ENCODE measurements around the gene ASB6. TPM values are rescaled to one million over a fixed set of nuclear protein-coding genes. Genes with fewer than 3 reads are reported as not detected.

ASB6 gene
- total and polyA plus RNA-seq, 2 of the 13 experiments (the other 11 are each of a cell fraction or from before 2014, with no cell fraction given) = 8.2 to 8.4 TPM

DNA sequence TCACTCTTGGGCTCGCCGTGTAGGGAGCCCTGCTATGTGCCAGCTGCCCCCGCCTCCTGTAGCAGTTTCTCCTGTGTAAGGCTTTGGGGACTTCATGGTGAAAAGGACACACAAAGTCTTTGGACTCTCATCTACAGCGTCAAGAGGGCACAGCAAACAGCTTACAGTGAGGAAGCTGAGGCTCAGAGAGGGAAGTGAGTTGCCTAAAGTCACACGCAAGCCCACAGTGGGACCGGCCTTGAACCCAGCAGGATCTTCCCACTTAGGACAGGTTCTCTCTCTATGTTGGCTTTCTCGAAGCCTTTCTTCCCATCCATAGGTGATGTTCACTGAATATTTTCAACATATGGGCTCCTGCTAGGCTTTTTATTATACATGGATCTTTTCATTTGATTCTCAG is 13.7 kb upstream of the ASB6 start:
- H3K36me3 ChIP-seq (replicated peaks in 1 of 2; ENCODE audit: control insufficient read depth in 1 of 2, insufficient read depth in 2 of 2, low read length in 2 of 2) = no peaks in the 10 kb centered on the region
- peaks cover 13% of the 10 kb centered on the region for H3K4me1 ChIP-seq (ENCODE audit: insufficient read depth, low read length)
- no peak overlapping the region for H3K9ac ChIP-seq (ENCODE audit: insufficient read depth, low read depth, low read length)
- FAIRE-seq (no peak), DNase-seq (ENCODE audit: low spot score) (no peak), ATAC-seq (no peak)
- in situ Hi-C loops (cut with HindIII; ENCODE audit: extremely low pct_ligation_motif_present, low pct_unique_long_range_greater_than_20kb) (no loop called here), intact Hi-C loops (cut with micrococcal nuclease; ENCODE audit: unreplicated experiment) (no loop called here)
- H2AFZ ChIP-seq (ENCODE audit: low read length) = no peak overlapping the region
- CTCF ChIA-PET (ENCODE audit: low intra/inter-chr PET ratio, low total read pairs) = no interaction called here
- BruUV-seq (replicated peaks) = no TSS peak
- POLR2A ChIA-PET = no interaction called here
- peaks cover 6 to 31% of the 10 kb centered on the region in 2 experiments; a peak in 4 of 5 replicates for H3K27me3 ChIP-seq (ENCODE audit: control insufficient read depth in 1 of 2, insufficient read depth in 2 of 2, low read length in 2 of 2)
- H3K79me2 ChIP-seq (ENCODE audit: insufficient read depth, low read length) = no peaks in the 10 kb centered on the region
- no peak overlapping the region for H3K4me2 ChIP-seq (ENCODE audit: low read depth, low read length)
- H3K27ac ChIP-seq (ENCODE audit: extremely low read length, insufficient read depth, low read length) = no peak overlapping the region
- WGBS (ENCODE audit: low lambda C conversion rate) = 27% methylated on average over 5 of the region's 7 CpGs
- TF ChIP-seq DMAP1 (CRISPR knock-in tag; IDR thresholded peaks at IDR 0.05) (no peak), MBNL3 (CRISPR knock-in tag; conservative IDR thresholded peaks at IDR 0.05) (no peak), TEAD2 (CRISPR knock-in tag; IDR thresholded peaks at IDR 0.05) (no peak), HOXA5 (CRISPR knock-in tag; IDR thresholded peaks at IDR 0.05) (no peak), ZNF430 (CRISPR knock-in tag; IDR thresholded peaks at IDR 0.05) (no peak), NR1H2 (CRISPR knock-in tag; IDR thresholded peaks at IDR 0.05; ENCODE audit: borderline replicate concordance, low read depth) (no peak), ATF7 (IDR thresholded peaks at IDR 0.05) (no peak), ATF7 (CRISPR knock-in tag; IDR thresholded peaks at IDR 0.05) (no peak), MLLT10 (CRISPR knock-in tag; IDR thresholded peaks at IDR 0.05) (no peak), ZNF75D (CRISPR knock-in tag; IDR thresholded peaks at IDR 0.05; ENCODE audit: borderline replicate concordance) (no peak), ZNF788 (CRISPR knock-in tag; IDR thresholded peaks at IDR 0.05; ENCODE audit: borderline replicate concordance) (no peak), NR2F2 (IDR thresholded peaks at IDR 0.05; ENCODE audit: borderline replicate concordance, low read depth) (no peak), MXI1 (IDR thresholded peaks at IDR 0.05; ENCODE audit: borderline replicate concordance, low read depth, low read length) (no peak), MTA3 (CRISPR knock-in tag; IDR thresholded peaks at IDR 0.05) (no peak), KLF12 (CRISPR knock-in tag; IDR thresholded peaks at IDR 0.05; ENCODE audit: borderline replicate concordance) (no peak), NCOA2 (CRISPR knock-in tag; IDR thresholded peaks at IDR 0.05) (no peak)
- TF ChIP-seq, protein P1, sequence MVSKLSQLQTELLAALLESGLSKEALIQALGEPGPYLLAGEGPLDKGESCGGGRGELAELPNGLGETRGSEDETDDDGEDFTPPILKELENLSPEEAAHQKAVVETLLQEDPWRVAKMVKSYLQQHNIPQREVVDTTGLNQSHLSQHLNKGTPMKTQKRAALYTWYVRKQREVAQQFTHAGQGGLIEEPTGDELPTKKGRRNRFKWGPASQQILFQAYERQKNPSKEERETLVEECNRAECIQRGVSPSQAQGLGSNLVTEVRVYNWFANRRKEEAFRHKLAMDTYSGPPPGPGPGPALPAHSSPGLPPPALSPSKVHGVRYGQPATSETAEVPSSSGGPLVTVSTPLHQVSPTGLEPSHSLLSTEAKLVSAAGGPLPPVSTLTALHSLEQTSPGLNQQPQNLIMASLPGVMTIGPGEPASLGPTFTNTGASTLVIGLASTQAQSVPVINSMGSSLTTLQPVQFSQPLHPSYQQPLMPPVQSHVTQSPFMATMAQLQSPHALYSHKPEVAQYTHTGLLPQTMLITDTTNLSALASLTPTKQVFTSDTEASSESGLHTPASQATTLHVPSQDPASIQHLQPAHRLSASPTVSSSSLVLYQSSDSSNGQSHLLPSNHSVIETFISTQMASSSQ (IDR thresholded peaks at IDR 0.05; ENCODE audit: low read depth) = no peak
- TF ChIP-seq, protein P1 (CRISPR knock-in tag; IDR thresholded peaks at IDR 0.05; ENCODE audit: borderline replicate concordance) = no peak
- TF ChIP-seq, protein P2, sequence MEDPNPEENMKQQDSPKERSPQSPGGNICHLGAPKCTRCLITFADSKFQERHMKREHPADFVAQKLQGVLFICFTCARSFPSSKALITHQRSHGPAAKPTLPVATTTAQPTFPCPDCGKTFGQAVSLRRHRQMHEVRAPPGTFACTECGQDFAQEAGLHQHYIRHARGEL (CRISPR knock-in tag; IDR thresholded peaks at IDR 0.05) = no peak
- TF ChIP-seq, protein P3, sequence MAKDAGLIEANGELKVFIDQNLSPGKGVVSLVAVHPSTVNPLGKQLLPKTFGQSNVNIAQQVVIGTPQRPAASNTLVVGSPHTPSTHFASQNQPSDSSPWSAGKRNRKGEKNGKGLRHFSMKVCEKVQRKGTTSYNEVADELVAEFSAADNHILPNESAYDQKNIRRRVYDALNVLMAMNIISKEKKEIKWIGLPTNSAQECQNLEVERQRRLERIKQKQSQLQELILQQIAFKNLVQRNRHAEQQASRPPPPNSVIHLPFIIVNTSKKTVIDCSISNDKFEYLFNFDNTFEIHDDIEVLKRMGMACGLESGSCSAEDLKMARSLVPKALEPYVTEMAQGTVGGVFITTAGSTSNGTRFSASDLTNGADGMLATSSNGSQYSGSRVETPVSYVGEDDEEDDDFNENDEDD (CRISPR knock-in tag; IDR thresholded peaks at IDR 0.05; ENCODE audit: borderline replicate concordance) = no peak
- H3K9me3 ChIP-seq (ENCODE audit: low read length) = no peaks in the 10 kb centered on the region
- H4K20me1 ChIP-seq (ENCODE audit: insufficient read depth, low read length) = no peaks in the 10 kb centered on the region
- no peak overlapping the region for H3K4me3 ChIP-seq (replicated peaks in 1 of 3; ENCODE audit: insufficient read depth in 1 of 3, low read depth in 2 of 3, low read length in 3 of 3)
